Superior temporal gyrus (tissue), 1 donor: Measurements from ENCODE around the gene OR52B6.
A peak's percentile ranks its signal among the peaks of the same experiment; 100 is the strongest.
"Not testable (repeated sequence)": the region's sequence is repeated elsewhere in the genome, so short reads cannot be mapped to it uniquely, and the experiment has no call there.

ENCODE experiments used
- DNase-seq: peaks from one replicate; pipeline ENCODE4 v3.0.0-alpha.2; 2016; ENCODE audit errors: extremely low spot score

OR52B6 gene

GRCh38 chr11:5593146-5593545 lies 12.5 kb downstream of the OR52B6 start:
- DNase-seq = no peak

- DNase-seq = no peak
Observed at GRCh38 chr11:5596607-5597201, 16.0 kb downstream of the OR52B6 start, which contains the start of gene TRIM6. Gene TRIM6, plus strand, starts transcription at chr11:5596637. Its CDS starts 261 bp downstream, at chr11:5596898.

GRCh38 chr11:5597953-5598352 lies 17.3 kb downstream of the OR52B6 start:
- DNase-seq = no peak

GRCh38 chr11:5600374-5600851 lies 19.7 kb downstream of the OR52B6 start:
- peak; percentile 37 for DNase-seq

GRCh38 chr11:5602791-5603190 lies 22.1 kb downstream of the OR52B6 start:
- not testable (repeated sequence) for DNase-seq

- no peak for DNase-seq
Observed at GRCh38 chr11:5603326-5603725, 22.6 kb downstream of the OR52B6 start.

GRCh38 chr11:5604896-5605295 lies 24.2 kb downstream of the OR52B6 start:
- no peak for DNase-seq

GRCh38 chr11:5605849-5606248 lies 25.2 kb downstream of the OR52B6 start:
- DNase-seq = no peak

- DNase-seq = no peak
Observed at GRCh38 chr11:5608808-5609207, 28.1 kb downstream of the OR52B6 start.

GRCh38 chr11:5610446-5610845 lies 29.8 kb downstream of the OR52B6 start:
- DNase-seq = no peak

GRCh38 chr11:5611627-5612026 lies 30.9 kb downstream of the OR52B6 start:
- no peak for DNase-seq

- DNase-seq = no peak
Observed at GRCh38 chr11:5618807-5619206, 38.1 kb downstream of the OR52B6 start.

GRCh38 chr11:5620651-5621521 lies 40.2 kb downstream of the OR52B6 start:
- no peak for DNase-seq

GRCh38 chr11:5621580-5621979 lies 40.9 kb downstream of the OR52B6 start:
- no peak for DNase-seq

GRCh38 chr11:5622802-5623201 lies 42.1 kb downstream of the OR52B6 start:
- no peak for DNase-seq

GRCh38 chr11:5624489-5625279 lies 44.0 kb downstream of the OR52B6 start, which contains the start of gene TRIM34:
Gene TRIM34, plus strand, starts transcription at chr11:5625001. Its CDS starts 7,331 bp downstream, at chr11:5632332.
- peak; percentile 52 for DNase-seq

GRCh38 chr11:5625281-5625680 lies 44.6 kb downstream of the OR52B6 start:
- no peak for DNase-seq

- no peak for DNase-seq
Observed at GRCh38 chr11:5626196-5626595, 45.5 kb downstream of the OR52B6 start.

- no peak for DNase-seq
Observed at GRCh38 chr11:5631417-5631816, 50.7 kb downstream of the OR52B6 start.
